ENCODE results near the gene PARL. TPM values are rescaled to one million over a fixed set of nuclear protein-coding genes. Genes with fewer than 3 reads are reported as not detected.

Gene PARL
- total RNA-seq, 1 experiment from 2014 or later, result 69.7 TPM

- H3K36me3 ChIP-seq (ENCODE audit: control insufficient read depth in 1 of 2, insufficient read depth in 2 of 2, low read length in 2 of 2), result 0 out of 4 replicates have a peak, but pooled peaks cover 0 to 2% of the 10 kb centered on the region in 2 experiments
- H2AFZ ChIP-seq (ENCODE audit: low read depth, low read length, poor library complexity, severe bottlenecking), result no peak overlapping the region
- BruUV-seq (replicated peaks), result no TSS peak
- ChIA-PET POLR2A (no interaction called here), CTCF (no interaction called here), RAD21 (ENCODE audit: low non-redundant PET in 1 of 2, low total read pairs in 2 of 2, uncharacterized antibody in 2 of 2, unreplicated experiment in 2 of 2) (no interaction called here)
- H3K4me2 ChIP-seq (ENCODE audit: low read length), result no peak overlapping the region
- no peaks in the 10 kb centered on the region for H3K9me3 ChIP-seq (ENCODE audit: control insufficient read depth in 1 of 2, insufficient read depth in 1 of 2, low read depth in 1 of 2, low read length in 2 of 2)
- H3K9me2 ChIP-seq (ENCODE audit: insufficient read depth), result no peaks in the 10 kb centered on the region
- no peaks in the 10 kb centered on the region for H3K27me3 ChIP-seq (ENCODE audit: insufficient read depth, low read length)
- DNase-seq (ENCODE audit: low read depth, low spot score) (no peak), ATAC-seq (no peak)
- H3K4me3 ChIP-seq (replicated peaks in 1 of 2; ENCODE audit: low read depth in 1 of 2, low read length in 2 of 2), result no peak overlapping the region
- H4K20me1 ChIP-seq (ENCODE audit: insufficient read depth), result no peaks in the 10 kb centered on the region
- TF ChIP-seq ATF3 (IDR thresholded peaks at IDR 0.05), result no peak
- TF ChIP-seq EZH2 (IDR thresholded peaks at IDR 0.05), result no peak
- no peak for TF ChIP-seq MAX (IDR thresholded peaks at IDR 0.05)
- no peak for TF ChIP-seq FOSL1 (IDR thresholded peaks at IDR 0.05; ENCODE audit: low read depth)
- TF ChIP-seq YY1 (IDR thresholded peaks at IDR 0.05; ENCODE audit: extremely low read depth, insufficient replicate concordance, low read depth, low read length), result no peak
- no peak for TF ChIP-seq ELF1 (IDR thresholded peaks at IDR 0.05; ENCODE audit: borderline replicate concordance, low read depth)
- TF ChIP-seq SP1 (IDR thresholded peaks at IDR 0.05; ENCODE audit: low read depth), result no peak
- TF ChIP-seq ZNF274 (IDR thresholded peaks at IDR 0.05; ENCODE audit: low read depth, low read length), result no peak
- TF ChIP-seq RAD21 (IDR thresholded peaks at IDR 0.05; ENCODE audit: low read depth), result no peak
- TF ChIP-seq JUND (IDR thresholded peaks at IDR 0.05), result no peak
- no peak for TF ChIP-seq EGR1 (IDR thresholded peaks at IDR 0.05; ENCODE audit: low read depth)
- TF ChIP-seq EZH2phosphoT487 (IDR thresholded peaks at IDR 0.05; ENCODE audit: borderline replicate concordance), result no peak
- TF ChIP-seq ZFX (IDR thresholded peaks at IDR 0.05), result no peak
- no peak for TF ChIP-seq SIN3A (IDR thresholded peaks at IDR 0.05; ENCODE audit: low read depth)
- no peak for TF ChIP-seq SRF (IDR thresholded peaks at IDR 0.05; ENCODE audit: low read depth)
- no peak for TF ChIP-seq TCF7L2 (IDR thresholded peaks at IDR 0.05; ENCODE audit: borderline replicate concordance, extremely low read depth, insufficient read depth, insufficient read length)
- TF ChIP-seq CTCF (IDR thresholded peaks at IDR 0.05 in 2 of 3, conservative IDR thresholded peaks at IDR 0.05 in 1 of 3; ENCODE audit: borderline replicate concordance in 1 of 3, insufficient read depth in 1 of 3, low read depth in 2 of 3, low read length in 2 of 3), result no peak
- TF ChIP-seq REST (IDR thresholded peaks at IDR 0.05; ENCODE audit: low read depth), result no peak
- no peak for TF ChIP-seq CBX3 (IDR thresholded peaks at IDR 0.05; ENCODE audit: low read depth)
- TF ChIP-seq POLR2A (IDR thresholded peaks at IDR 0.05; ENCODE audit: borderline replicate concordance, extremely low read depth, insufficient read depth, insufficient read length), result no peak
- H3K4me1 ChIP-seq (ENCODE audit: control insufficient read depth in 1 of 2, insufficient read depth in 2 of 2, low read length in 2 of 2), result peaks cover 4 to 9% of the 10 kb centered on the region in 2 experiments; a peak in 3 of 4 replicates
- H3K9ac ChIP-seq (ENCODE audit: low read length), result no peak overlapping the region
- H3K27ac ChIP-seq (ENCODE audit: low read depth, low read length), result no peak overlapping the region
- H3K79me2 ChIP-seq (ENCODE audit: insufficient read depth, low read length), result peaks cover 96% of the 10 kb centered on the region
- intact Hi-C loops (cut with micrococcal nuclease), result no loop called here
These were observed 6.6 kb downstream of the PARL start for GRCh38 chr3:183878071-183878470.

Measured in HCT116 (cell line).